Activated effector memory CD4-positive, alpha-beta T cell treated with Interleukin-2 at 50 U/mL for 16 hours (primary cell): ENCODE measurements around the gene SCAMP4.
"Not testable (repeated sequence)": the region's sequence is repeated elsewhere in the genome, so short reads cannot be mapped to it uniquely, and the experiment has no call there.

Source experiments
- DNase-seq: peaks from one replicate; pipeline ENCODE4 v3.0.0-alpha.2; 2020

SCAMP4 gene

GRCh38 chr19:1866693-1867348, 38.4 kb upstream of the SCAMP4 start:
- no peak for DNase-seq

DNA sequence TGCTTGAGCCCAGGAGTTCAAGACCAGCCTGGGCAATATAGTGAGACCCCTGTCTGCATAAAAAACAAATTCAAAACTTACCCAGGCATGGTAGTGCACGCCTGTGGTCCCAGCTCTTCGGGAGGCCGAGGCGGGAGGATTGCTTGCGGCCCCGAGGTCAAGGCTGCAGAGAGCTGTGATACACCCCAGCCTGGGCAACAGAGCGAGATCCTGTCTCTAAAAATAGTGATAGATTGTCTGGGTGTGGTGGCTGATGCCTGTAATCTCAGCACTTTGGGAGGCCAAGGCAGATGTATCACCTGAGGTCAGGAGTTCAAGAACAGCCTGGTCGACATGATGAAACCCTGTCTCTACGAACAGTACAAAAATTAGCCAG, 37.9 kb upstream of the SCAMP4 start:
- no peak for DNase-seq

GRCh38 chr19:1868971-1869370, 36.2 kb upstream of the SCAMP4 start:
- DNase-seq: no peak

GRCh38 chr19:1871140-1871597, 34.0 kb upstream of the SCAMP4 start:
- no peak for DNase-seq

DNA sequence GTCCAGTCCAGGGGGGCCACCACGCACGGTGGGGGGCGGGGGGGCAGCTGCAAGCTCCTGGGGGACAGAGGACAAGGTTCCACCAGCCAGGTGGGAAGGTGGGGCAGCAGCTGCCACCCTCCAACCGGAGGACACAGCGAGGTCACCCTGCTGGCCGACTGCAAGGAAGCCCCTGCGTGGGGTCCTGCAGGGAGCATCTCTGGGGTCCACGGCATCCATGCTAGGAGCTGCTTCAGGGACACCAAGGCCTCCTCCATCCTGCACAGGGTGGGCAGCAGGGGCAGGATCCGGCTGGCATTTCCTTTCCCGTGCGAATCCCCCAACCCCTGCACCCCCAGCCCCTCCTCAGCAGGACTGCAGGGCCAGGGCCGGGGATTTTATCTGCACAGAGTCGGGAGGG, 33.6 kb upstream of the SCAMP4 start:
- no peak for DNase-seq

GRCh38 chr19:1872807-1873523, 32.2 kb upstream of the SCAMP4 start:
- DNase-seq: no peak

GRCh38 chr19:1873524-1874473, 31.4 kb upstream of the SCAMP4 start:
- no peak for DNase-seq

- DNase-seq: no peak
Observed at GRCh38 chr19:1874554-1875185, 30.5 kb upstream of the SCAMP4 start.

GRCh38 chr19:1875265-1875645, 29.9 kb upstream of the SCAMP4 start:
- DNase-seq: not testable (repeated sequence)

DNA sequence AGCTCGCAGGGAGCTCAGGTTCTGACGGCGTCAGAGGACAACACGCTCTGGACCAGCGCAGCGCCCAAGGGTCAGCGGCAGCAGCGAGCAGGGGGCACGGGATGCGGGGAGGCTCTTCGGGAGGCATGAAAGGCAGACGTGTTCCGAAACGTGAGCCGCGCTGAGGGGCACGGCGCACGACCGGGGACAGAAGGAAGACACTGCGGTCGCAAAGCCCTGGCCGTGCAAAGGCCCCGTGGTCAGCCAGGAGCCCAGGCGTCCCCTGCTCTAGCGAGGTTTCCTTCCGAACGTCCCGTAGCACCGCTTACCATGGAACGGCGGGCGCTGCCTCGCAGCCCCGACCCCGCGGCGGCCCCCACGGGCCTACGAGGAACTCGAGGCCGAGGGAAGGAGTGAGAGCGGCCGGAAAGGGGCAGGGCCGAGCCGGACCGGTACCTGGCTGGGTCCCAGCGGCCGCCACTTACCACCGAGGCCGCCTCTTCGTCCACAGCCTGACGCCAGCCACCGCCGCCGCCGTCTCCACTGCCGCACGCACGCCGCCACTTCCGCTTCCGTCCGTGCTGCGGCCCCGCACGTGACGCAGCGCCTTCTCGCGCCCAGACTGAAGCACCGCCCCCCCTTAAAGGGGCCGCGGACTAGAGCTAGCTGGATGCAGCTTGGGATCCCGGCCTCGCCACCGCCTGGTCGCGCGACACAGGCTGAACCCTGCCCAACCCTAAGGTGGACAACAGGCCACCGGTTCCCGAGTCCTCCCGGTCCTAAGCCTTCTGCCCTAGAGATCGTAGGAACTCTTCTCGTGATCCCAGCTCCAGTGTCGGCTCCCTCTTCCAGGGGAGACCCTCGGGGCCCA, 29.3 kb upstream of the SCAMP4 start:
- peak; percentile 81 for DNase-seq

- DNase-seq: not testable (repeated sequence)
Observed at GRCh38 chr19:1876496-1877279, 28.5 kb upstream of the SCAMP4 start.

DNA sequence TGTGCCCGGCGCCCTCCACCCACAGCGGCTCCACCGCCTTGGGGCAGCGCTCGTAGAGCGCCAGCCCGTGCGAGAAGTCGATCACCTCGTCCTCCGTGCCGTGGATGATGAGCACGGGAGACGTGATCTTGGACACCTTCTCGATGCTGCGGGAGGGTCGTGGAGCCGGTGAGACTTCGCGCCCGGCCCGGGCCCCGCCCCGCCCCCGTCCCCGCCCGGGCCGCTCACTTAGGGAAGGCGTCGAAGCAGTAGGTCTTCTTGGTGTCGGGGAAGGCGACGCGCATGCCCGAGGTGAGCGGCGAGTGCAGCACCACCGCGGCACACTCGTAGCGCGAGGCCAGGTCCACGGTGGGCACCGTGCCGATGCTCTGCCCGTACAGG, 27.9 kb upstream of the SCAMP4 start:
- DNase-seq: not testable (repeated sequence)

DNA sequence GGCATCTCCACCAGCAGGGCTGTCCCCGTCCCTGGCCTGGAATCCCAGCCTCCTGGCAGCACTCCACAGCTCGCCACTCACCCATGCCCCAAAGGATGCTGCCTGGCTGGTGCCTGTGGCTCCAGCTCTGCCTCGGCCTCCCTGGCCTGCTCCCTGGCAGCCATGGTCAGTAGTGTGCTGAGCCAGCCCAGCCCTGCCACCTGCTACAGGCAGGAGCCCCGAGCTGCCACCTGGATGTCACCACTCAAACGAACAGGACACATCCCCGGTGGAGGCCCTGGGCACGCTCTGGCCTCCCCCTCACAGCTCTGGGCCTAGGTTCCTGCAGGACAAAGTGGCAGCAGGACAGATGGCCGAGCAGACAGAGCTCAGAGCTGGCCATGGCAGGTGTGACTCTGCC, 26.6 kb upstream of the SCAMP4 start:
- not testable (repeated sequence) for DNase-seq

DNA sequence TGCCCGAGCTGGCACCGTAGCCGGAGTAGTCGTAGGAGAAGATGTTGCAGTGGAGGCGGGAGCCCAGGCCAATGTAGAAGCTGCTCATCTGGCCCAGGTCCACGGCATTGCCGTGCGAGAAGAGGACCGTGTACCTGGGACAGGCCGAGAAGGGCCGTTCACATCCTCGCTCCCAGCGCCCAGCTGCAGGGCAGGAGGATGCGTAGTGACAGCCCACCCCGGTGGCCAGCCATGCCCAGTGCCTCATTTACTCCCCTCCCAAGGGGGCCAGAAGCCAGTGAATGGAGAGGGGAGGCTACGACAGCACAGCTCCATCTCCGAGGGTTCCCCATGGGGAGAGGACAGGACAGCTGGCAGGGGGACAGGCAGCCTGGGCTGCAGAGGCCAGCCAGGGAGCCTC, 25.2 kb upstream of the SCAMP4 start:
- DNase-seq: not testable (repeated sequence)

DNA sequence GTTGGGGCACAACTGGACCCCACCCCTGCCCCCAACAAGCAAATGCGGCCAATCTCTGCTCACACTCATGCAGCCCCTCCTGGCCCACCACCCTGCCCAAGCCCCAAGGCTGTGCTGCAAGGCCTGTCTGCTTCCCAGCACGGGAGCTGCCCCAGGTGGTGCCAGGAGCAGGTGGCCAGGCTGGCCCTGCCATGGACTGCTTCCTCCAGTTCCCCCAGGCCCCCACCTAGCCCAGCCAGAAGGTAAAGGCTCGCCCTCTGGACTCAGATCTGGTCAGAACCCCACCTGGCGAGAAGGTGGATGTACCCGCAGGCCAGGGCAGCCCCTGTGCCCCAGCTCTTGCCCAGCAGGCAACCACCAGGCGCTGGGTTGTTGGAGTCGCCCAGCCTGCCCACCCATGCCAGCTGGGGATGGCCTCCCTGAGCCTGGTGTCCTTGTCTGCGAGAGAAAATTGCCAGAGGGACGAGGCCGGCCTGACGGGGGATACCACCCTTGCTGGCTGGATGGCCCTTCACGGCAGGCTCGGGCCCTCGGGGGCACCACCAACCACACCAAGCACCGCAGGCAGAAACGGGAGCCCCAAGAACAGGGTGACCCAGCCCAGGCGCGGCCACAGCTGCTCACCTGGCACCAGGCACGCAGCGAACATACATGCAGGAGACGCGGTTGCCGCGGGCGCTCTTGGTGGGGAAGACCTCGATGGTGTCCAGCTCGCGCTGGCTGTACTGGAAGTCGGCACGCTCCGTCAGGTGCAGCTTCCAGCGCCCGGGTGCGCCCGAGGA, 24.4 kb upstream of the SCAMP4 start:
- no peak for DNase-seq

DNA sequence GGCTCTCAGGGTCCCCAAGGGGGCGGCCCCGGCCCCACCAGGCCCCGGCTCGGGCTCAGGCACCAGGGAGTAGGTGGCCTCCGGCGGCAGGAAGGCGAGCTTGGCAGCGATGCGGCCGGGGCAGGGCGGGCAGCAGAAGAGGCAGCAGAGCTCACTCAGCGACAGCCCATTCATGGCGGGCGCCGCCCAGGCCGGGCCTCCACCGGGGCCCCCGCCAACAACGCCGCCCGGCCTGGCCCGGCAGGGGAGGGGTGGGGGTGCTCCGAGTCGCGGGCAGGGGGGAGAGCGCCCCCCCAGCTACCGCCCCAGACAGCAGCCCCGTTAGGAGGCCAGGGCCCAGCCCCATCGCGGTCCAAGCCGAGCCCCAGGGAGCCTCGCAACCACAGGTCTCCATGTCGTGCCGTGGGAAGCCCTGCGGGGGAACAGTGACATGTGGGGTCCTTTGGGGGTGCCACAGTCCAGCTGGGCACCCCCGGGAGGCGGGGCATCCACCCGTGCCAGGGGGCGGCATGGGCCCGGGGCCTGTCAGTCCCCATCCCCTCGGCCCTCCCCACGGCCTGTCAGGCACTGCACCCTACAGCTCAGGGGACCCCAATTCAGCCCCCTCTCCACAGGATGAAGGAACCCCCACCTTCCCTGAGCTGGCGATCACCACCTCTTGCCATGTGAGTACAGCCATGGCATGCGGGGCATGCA, 23.7 kb upstream of the SCAMP4 start:
- DNase-seq: not testable (repeated sequence)

DNA sequence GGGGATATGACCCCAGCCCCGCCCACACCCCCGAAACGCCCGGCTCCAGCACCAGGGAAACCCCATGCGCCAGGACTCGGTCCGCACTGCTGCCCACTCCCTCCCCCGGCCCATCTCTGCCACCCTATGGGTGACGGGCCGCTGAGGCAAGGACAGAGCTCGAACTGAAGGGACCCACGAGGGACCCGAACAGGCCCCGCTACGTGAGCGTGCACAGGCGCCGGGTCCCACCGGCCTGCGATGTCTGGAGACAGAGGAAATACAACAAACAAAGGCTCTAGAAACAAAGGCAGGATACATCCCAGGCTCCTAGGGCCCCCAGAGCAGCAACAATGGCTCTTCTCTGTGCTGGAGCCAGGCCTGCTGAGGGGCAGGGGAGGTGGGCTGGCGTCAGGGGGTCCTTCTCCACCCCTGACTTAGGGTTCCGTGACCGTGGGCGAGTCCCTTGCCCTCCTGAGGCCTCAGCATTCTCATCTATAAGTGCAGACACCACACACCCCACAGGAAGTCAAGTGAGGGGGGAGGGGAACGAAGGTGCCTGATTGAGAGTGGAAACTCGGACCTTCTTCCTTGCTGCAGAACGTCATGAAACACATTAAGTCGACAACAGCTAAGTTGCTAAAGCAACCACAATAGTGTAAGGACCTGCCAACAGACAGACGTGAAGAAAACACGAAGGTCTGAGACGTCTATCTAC, 23.0 kb upstream of the SCAMP4 start:
- DNase-seq: peak; percentile 58

- no peak for DNase-seq
Observed at GRCh38 chr19:1882786-1883692, 22.2 kb upstream of the SCAMP4 start.
